Measurements from ENCODE around the gene CLTC.

- TF ChIP-seq CTCF (conservative IDR thresholded peaks at IDR 0.05) (no peak), EZH2 (IDR thresholded peaks at IDR 0.05; ENCODE audit: low read depth) (no peak)
Measured at GRCh38 chr17:59631276-59631675, 11.6 kb downstream of the CLTC start.
